Measurements from ENCODE around the gene MACROH2A2.
"Not testable (repeated sequence)": the region's sequence is repeated elsewhere in the genome, so short reads cannot be mapped to it uniquely, and the experiment has no call there.

Gene MACROH2A2

GRCh38 chr10:70148516-70148915 lies 95.9 kb downstream of the MACROH2A2 start:
- TF ChIP-seq, protein P1, sequence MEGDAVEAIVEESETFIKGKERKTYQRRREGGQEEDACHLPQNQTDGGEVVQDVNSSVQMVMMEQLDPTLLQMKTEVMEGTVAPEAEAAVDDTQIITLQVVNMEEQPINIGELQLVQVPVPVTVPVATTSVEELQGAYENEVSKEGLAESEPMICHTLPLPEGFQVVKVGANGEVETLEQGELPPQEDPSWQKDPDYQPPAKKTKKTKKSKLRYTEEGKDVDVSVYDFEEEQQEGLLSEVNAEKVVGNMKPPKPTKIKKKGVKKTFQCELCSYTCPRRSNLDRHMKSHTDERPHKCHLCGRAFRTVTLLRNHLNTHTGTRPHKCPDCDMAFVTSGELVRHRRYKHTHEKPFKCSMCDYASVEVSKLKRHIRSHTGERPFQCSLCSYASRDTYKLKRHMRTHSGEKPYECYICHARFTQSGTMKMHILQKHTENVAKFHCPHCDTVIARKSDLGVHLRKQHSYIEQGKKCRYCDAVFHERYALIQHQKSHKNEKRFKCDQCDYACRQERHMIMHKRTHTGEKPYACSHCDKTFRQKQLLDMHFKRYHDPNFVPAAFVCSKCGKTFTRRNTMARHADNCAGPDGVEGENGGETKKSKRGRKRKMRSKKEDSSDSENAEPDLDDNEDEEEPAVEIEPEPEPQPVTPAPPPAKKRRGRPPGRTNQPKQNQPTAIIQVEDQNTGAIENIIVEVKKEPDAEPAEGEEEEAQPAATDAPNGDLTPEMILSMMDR (IDR thresholded peaks at IDR 0.05; ENCODE audit: insufficient read depth, low read depth, low read length, missing control alignments): no peak
- DNase-seq (ENCODE audit: low read depth): no peak
- H3K4me3 ChIP-seq (ENCODE audit: low read length): no peak overlapping the region

- DNase-seq (ENCODE audit: low read depth): no peak
- TF ChIP-seq, protein P1 (IDR thresholded peaks at IDR 0.05; ENCODE audit: insufficient read depth, low read depth, low read length, missing control alignments): no peak
- no peak overlapping the region for H3K4me3 ChIP-seq (ENCODE audit: low read length)
Measured at GRCh38 chr10:70155255-70155838, 102.7 kb downstream of the MACROH2A2 start.

DNA sequence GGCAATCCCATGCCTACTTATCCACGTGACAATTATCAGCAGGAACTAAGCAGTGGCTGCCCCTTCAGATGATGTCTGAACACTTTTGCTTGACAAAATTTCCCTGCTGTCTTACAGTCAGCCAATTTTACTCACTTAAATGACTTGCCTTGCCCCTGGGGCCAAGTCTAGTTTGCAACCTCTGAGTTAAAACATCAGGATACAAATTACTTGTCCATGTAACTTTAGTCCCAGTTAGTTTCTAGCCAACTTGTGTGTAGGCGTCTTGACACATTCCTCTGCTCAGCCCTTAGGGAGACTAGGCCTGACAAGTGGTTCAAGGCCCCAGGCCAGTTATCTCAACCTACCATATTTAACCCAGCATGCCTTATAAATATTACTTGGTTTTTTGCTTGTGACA lies 105.5 kb downstream of the MACROH2A2 start:
- TF ChIP-seq, protein P1 (IDR thresholded peaks at IDR 0.05; ENCODE audit: insufficient read depth, low read depth, low read length, missing control alignments): no peak
- no peak for DNase-seq (ENCODE audit: low read depth)
- H3K4me3 ChIP-seq (ENCODE audit: low read length): no peak overlapping the region

DNA sequence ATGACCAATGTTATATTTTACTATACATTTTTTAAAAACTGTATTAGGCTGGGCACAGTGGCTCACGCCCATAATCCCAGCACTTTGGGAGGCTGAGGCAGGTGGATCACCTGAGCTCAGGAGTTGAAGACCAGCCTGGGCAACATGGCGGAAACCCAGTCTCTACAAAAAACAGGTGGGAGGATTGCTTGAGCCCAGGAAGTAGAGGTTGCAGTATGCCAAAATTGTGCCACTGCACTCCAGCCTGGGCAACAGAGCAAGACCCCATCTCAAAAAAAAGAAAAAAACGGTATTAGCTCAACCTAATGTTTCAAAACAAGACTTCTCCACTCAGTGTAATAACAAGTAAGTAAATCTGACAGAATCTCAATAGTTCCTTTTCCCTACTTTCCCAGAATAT lies 106.7 kb downstream of the MACROH2A2 start:
- not testable (repeated sequence) for H3K4me3 ChIP-seq (ENCODE audit: low read length); DNase-seq (ENCODE audit: low read depth)

DNA sequence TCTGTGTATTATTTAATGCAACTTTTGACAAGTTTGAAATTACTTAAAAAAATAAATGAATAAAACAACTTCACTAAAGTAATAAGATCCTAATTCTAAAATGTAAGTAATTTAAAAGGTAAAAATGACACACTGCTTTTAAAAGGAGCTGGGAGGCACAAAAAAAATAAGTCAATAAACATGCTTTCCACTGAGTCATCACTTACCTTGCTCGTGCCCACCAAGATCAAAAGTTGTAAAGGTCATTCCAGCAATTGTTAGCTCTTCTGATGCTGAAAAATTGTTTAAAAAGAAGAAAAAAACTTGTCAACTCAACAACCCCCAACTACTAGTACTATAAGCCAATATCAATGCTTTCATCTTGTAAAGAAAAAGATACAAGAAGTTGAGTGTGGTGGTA lies 108.2 kb downstream of the MACROH2A2 start:
- TF ChIP-seq, protein P1 (IDR thresholded peaks at IDR 0.05; ENCODE audit: insufficient read depth, low read depth, low read length, missing control alignments): no peak
- DNase-seq (ENCODE audit: low read depth): no peak
- no peak overlapping the region for H3K4me3 ChIP-seq (ENCODE audit: low read length)
